G401.6 (cell line): ENCODE data around the gene MEGF6.

Experiments
- FAIRE-seq: peaks from 2 replicates; lab custom pipeline; 2012; peaks lifted over from hg19 to GRCh38; lab: Jason Lieb, UNC

MEGF6 gene

GRCh38 chr1:3536420-3537195 lies 74.7 kb downstream of the MEGF6 start:
- no peak for FAIRE-seq

GRCh38 chr1:3535732-3536131 lies 75.6 kb downstream of the MEGF6 start:
- FAIRE-seq = no peak

GRCh38 chr1:3534803-3535637 lies 76.3 kb downstream of the MEGF6 start:
- no peak for FAIRE-seq

DNA sequence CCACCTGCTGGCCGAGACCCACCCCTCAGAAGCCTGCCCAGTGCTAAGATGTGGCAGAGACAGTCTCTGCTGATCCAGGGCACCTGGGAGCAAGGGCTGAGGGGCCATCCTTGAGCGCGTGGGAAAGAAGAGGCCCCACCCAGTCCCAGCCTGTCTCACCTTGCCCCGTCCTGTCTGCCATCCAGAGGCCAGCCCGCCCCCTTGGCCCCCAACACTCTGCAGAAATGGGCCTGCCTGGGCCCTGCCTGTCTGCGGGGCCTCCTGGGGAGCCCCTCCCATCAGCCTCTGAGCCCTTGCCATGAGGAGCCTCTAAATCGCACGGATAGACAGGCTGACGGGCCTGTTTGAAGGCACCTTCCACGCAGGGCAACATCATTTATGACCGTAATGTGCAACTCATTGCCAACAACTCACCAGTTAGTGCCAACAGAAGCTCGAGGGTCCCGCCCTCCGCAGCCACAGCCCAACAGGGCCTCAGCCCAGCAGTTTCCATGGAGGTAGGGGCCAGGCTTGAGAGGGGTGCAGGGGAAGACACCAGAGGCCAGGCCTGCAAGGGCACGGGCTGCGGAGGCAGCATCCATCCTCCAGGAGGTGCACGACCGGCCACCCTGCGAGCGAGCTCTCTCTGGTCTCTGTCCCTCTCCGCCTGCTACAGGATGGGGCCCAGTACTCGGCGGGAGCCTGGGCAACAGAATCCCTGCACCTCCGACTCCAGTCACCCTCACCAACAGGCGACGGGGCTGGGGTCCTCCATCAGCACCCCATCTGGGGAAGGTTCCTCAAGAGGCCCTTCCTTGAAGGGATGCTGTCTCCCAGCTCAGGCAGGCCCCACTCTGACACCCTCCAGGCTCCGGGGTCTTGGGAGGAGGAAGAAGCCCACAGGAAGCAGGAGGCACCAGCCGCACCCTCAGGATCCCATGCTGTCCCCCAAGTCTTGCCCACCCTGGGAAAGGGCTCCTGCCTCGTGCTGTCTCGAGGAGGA lies 78.0 kb downstream of the MEGF6 start:
- FAIRE-seq = no peak

- no peak for FAIRE-seq
Measured at GRCh38 chr1:3531928-3532327, 79.4 kb downstream of the MEGF6 start.

DNA sequence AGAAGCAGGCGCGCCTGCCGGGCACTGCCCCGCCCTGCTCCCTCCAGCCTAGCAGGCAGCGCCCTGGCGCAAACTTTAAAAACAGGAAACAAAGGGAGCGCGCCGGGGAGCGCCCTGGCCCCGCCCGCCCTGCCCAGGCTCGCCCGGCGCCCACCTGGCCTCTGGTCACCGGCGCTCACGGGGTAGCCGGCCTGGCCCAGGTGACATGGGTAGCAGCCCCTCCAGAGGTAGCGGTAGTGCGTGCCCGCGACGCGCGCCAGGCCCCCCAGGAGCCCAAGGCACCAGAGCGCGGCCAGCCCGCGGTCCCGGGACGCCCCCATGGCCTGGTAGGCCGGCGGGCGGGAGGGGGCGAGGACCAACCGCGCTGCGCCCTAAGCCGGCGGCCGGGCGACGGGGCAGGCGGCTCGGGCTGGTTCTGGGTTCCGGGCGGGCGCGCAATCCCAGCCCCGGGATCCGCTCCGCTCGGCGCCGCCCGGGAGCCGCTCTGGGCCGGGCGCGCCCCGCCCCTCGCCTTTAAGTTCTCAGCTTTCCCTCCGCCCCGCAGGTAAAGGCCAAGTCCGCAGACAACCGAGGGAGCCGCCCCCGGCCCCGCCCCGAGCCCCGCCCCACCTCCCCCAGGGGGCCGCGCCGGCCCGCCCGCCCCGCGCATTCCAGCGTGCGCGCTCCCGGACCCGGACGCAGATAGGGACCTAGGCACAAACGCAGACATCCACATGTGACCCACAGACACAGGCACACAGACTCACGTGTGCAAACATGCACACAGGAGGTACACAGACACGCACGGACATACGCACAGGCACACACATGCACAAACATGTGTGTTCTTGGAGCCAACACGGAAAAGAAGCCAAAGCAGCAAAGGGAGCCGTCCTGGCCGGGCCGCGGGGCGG lies 80.1 kb downstream of the MEGF6 start:
- FAIRE-seq = no peak

DNA sequence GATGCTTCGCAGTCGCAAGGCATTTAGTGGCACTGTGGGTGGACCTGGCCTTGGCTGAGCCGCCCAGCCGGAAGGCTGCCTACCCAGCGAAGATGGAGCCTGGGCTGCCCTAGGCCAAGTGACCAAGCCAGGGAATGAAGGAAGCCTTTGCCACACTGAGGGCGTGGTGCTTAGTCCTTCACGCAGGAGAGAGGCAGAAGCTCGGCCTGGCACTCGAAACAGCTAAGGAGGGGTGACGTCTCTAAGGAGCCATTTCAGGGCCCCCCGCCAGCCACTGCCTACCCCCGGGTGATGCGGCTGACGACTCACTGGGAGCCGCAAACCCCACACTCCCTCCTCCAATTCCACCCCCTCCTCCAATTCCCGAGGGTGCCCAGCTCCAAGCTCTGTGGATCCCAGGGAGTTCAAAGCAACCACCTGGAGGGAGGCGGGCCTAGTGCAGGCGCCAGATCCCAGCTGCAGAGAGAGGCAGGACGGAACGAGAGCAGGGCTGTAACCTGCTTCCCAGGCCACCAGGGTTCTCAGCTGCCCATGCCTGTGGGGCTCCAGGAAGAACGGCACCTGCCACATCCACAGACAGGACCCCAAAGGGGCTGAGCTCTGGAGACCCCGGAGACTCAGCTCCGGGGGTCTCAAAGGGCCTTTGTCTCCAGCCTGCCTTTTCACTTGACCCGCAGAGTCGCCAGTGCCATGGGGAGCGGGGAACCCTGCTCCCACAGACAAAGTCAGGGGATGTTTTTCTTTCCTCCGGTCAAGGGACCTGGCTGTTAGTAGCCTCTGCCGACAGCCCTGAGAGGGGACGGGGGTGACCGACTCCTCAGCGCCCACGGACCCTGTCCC lies 81.0 kb downstream of the MEGF6 start:
- FAIRE-seq = no peak

GRCh38 chr1:3529099-3529729 lies 82.1 kb downstream of the MEGF6 start:
- no peak for FAIRE-seq

GRCh38 chr1:3527774-3528173 lies 83.5 kb downstream of the MEGF6 start:
- FAIRE-seq = no peak

DNA sequence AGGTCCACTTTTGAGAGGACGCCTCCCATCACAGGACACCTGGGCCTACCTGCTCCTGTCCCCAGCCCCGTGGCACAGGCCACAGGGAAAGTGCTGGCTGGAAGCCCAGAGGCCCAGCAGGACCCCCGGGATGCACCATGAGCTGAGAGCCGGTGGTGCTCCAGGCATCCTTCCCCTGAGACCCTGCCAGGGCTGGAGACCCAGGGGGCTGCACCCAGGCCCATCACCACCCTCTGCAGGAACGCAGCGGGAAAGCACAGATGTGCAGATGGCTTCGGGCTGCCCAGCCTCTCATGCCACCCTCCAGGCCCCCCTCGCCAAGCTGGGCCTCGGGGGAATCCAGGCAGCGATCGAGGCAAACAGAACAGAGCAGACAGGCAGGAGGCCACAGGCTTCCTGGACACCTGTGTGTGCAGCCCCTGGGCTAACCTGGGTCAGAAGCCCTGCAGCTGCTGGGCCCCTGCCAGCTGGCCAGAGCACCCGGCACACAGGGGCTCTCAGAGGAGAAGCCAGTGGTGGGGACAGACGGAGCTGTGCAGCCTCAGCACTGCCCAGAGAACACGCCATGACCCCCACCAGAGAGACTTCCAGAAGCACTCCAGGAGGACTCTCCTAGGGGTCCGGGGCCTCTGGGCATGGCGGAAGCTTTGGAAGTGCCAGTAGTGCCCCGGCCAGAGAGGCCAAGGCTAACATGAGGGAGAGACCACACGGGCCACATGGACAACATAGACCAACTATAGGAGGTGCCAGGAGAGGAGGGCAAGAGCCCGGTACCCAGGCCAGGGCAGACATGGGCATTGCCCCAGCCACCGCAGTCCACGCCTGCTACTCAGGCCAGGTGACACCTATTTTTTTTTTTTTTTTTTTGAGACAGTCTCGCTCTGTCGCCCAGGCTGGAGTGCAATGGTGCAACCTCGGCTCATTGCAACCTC lies 85.5 kb downstream of the MEGF6 start:
- FAIRE-seq = no peak

DNA sequence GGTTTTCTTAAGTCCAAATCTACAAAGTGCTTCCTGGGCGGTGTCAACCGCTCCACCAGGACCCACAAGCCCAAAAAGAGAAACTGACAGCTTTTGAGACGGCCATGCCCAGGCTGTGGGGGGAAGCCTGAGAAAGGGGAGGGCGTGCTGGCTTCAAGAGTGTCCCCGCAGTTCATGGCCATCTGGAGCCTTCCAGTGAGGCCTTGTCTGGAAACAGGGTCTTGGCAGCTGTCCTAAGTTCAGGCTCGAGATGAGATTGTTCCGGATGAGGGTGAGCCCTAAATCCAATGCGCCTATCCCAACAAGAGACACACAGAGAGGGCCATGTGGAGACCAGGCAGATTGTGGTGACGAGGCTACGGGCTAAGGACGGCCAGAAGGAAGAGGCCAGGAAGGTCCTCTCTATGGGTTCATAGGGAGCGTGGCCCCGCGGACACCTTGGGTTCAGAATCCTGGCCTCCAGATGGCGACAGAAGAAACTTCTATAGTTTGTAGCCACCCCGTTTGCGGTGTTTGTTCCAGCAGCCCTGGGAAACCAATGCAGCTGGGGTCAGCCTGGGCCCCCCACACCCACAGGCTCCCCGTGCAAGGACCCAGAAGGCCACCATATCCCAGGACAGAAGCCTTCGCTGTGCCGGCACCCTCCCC lies 86.6 kb downstream of the MEGF6 start:
- FAIRE-seq = no peak

DNA sequence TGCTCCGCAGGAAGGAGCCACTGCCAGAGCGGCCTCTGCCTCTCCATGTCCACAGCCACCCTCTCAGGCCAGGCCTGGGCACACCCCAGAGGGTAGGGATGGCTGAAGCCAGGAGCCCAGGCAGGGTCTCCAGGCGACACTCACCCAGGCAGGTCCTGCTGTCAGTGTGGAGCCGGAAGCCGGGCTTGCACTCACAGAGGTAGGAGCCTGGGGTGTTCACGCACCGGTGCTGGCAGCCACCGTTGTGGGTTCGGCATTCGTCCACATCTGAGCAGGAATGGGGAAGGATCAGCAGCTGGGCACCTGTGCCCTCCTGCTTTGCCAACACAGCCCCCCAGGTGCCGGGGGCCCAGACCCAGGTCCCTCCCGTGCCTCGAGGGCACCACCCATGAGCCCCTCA lies 87.3 kb downstream of the MEGF6 start:
- no peak for FAIRE-seq

DNA sequence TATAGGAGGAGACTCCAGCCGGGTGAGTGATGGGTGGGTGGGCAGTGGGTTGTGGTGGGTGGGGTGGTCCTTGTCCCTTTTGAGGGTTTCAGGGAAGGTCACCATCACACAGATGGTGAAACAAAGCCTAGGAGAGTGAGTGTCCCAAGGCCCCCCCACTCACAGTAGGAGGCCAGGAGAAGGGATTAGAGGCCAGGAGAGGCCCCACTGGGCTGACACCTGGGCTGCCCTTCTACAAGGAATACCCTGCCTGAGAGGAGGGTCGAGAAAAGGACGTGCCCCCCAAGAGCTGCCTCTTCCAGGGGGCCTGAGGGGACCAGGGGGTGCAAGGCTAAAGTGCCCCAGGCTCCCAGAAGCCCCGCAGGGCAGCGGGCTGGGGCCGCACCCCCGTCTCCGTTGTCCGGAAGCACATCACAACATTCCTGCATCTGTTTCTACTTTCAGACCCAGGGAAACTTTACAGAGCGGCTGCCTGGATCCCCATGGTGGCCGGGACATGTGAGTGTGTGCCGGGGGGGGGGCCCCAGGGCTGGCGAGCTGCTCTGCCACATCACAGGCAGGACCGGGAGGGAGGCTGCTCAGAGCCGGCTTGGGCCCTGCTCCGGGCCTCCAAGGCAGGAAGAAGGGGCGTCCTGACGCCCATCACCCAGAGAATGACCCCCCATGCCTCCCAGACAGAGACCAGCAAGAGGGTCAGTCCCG lies 88.6 kb downstream of the MEGF6 start:
- no peak for FAIRE-seq

DNA sequence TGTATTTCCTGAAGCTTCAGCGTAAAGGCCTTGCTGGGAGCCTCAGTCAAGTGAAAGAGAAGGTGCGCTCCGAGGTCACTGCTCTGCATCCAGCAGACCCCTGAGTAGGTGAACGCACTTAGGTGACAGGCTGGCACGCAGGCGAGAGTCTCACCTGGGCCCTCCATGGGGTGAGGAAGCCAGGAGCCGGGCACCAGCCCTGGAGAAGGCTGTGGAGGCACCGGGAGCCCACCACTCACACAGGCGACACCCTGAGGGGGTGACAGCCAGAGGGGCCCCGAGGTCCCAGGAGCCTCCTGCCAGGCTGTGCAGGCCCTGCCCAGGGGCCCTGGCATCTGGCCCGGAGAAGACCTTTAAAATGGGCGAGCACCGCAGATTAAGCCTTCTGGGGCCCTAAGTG lies 89.2 kb downstream of the MEGF6 start:
- FAIRE-seq = no peak

DNA sequence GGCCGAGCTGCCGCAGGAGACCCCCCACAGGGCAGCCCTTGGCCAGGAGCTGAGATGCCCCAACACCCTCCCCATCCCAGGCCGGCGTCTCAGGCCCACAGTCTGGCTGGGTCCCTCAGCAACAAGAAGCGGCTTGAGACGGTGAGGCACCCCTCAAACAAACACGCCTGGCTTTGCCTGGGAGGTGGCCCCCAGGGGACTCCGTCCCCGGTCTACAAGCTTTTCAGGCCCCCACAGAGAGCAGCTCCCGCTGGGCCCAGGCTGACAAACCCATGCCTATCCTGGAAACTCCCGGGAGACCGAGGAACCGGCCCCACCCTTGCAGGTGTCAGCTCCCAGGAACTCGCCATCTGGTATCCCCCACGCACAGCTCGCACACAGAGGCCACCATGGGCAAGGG lies 89.9 kb downstream of the MEGF6 start:
- FAIRE-seq = no peak

GRCh38 chr1:3520419-3521378 lies 90.6 kb downstream of the MEGF6 start:
- no peak for FAIRE-seq
